NB4 (cell line): ENCODE measurements around the gene MCM8.

Source experiments
- POLR2A ChIP-seq: IDR thresholded peaks from 2 replicates; pipeline ENCODE4 v1.6.1; 2011; ENCODE audit warnings: mild to moderate bottlenecking; ENCODE audit not compliant: insufficient read length; ENCODE audit errors: extremely low read depth
- TF ChIP-seq, protein P1 (sequence below): IDR thresholded peaks from one replicate; pipeline ENCODE4 v1.5.1; 2012; ENCODE audit warnings: low read depth, low read length

DNA sequence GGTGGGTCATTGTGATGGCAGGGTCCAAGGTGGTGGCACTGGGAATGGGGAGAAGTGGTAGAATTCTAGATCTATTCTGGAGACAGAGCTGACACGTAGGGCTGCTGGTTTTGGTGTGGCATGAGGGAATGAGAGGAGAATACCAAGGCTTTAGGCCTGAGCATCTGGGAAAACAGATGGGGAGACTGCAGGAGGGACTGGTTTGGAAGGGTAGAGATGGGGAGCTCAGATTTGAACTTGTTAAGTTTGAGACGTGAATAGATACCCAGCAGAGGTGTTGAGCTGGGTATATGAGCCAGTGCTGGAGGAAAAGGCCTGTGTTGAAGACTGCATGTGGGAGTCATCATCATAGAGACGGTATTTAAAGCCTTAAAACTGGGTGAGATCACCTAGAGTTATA lies 17.7 kb upstream of the MCM8 start:
- TF ChIP-seq POLR2A = no peak
- TF ChIP-seq, protein P1, sequence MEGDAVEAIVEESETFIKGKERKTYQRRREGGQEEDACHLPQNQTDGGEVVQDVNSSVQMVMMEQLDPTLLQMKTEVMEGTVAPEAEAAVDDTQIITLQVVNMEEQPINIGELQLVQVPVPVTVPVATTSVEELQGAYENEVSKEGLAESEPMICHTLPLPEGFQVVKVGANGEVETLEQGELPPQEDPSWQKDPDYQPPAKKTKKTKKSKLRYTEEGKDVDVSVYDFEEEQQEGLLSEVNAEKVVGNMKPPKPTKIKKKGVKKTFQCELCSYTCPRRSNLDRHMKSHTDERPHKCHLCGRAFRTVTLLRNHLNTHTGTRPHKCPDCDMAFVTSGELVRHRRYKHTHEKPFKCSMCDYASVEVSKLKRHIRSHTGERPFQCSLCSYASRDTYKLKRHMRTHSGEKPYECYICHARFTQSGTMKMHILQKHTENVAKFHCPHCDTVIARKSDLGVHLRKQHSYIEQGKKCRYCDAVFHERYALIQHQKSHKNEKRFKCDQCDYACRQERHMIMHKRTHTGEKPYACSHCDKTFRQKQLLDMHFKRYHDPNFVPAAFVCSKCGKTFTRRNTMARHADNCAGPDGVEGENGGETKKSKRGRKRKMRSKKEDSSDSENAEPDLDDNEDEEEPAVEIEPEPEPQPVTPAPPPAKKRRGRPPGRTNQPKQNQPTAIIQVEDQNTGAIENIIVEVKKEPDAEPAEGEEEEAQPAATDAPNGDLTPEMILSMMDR = no peak
